ENCODE measurements around the gene FLT3. TPM values are rescaled to one million over a fixed set of nuclear protein-coding genes. Genes with fewer than 3 reads are reported as not detected.
"Not testable (repeated sequence)": the region's sequence is repeated elsewhere in the genome, so short reads cannot be mapped to it uniquely, and the experiment has no call there.

Gene FLT3
- total RNA-seq, 2 donors from 2014 or later: 0.81 to 1.1 TPM

GRCh38 chr13:28089065-28089464 lies 11.3 kb downstream of the FLT3 start:
- no peak overlapping the region for H3K4me3 ChIP-seq
- DNase-seq (ENCODE audit: low spot score) (no peak), ATAC-seq (ENCODE audit: insufficient number of reproducible peaks, low FRiP score, low read depth) (no peak)
- no peaks in the 10 kb centered on the region for H3K27me3 ChIP-seq (replicated peaks; ENCODE audit: insufficient read depth)
- no peaks in the 10 kb centered on the region for H3K36me3 ChIP-seq
- no peaks in the 10 kb centered on the region for H3K4me1 ChIP-seq (ENCODE audit: control insufficient read depth in 1 of 2, low read depth in 2 of 2)
- no peak for TF ChIP-seq CTCF (IDR thresholded peaks at IDR 0.05)
- H3K9me3 ChIP-seq: no peaks in the 10 kb centered on the region
- no peak overlapping the region for H3K27ac ChIP-seq

GRCh38 chr13:28077820-28078219 lies 22.6 kb downstream of the FLT3 start:
- DNase-seq (ENCODE audit: low spot score); ATAC-seq (ENCODE audit: insufficient number of reproducible peaks, low FRiP score, low read depth); H3K4me1 ChIP-seq (ENCODE audit: control insufficient read depth in 1 of 2, low read depth in 2 of 2); H3K36me3 ChIP-seq; H3K27me3 ChIP-seq (replicated peaks; ENCODE audit: insufficient read depth); H3K27ac ChIP-seq; H3K4me3 ChIP-seq; H3K9me3 ChIP-seq: not testable (repeated sequence)

- Histone ChIP-seq H3K27ac (no peak overlapping the region), H3K4me1 (ENCODE audit: control insufficient read depth in 1 of 2, low read depth in 2 of 2) (no peaks in the 10 kb centered on the region), H3K36me3 (no peaks in the 10 kb centered on the region), H3K4me3 (no peak overlapping the region), H3K27me3 (replicated peaks; ENCODE audit: insufficient read depth) (no peaks in the 10 kb centered on the region), H3K9me3 (no peaks in the 10 kb centered on the region)
- DNase-seq (ENCODE audit: low spot score): no peak
- no peak for ATAC-seq (ENCODE audit: insufficient number of reproducible peaks, low FRiP score, low read depth)
- no peak for TF ChIP-seq CTCF (IDR thresholded peaks at IDR 0.05)
These were observed 23.1 kb downstream of the FLT3 start for GRCh38 chr13:28077231-28077630.

GRCh38 chr13:28071424-28071823 lies 29.0 kb downstream of the FLT3 start:
- ATAC-seq (ENCODE audit: insufficient number of reproducible peaks, low FRiP score, low read depth) (no peak), DNase-seq (ENCODE audit: low spot score) (no peak)
- H3K27me3 ChIP-seq (replicated peaks; ENCODE audit: insufficient read depth): no peaks in the 10 kb centered on the region

GRCh38 chr13:28067491-28067890 lies 32.9 kb downstream of the FLT3 start:
- no peak for TF ChIP-seq CTCF (IDR thresholded peaks at IDR 0.05)
- Histone ChIP-seq H3K27ac (no peak overlapping the region), H3K9me3 (no peaks in the 10 kb centered on the region), H3K4me1 (ENCODE audit: control insufficient read depth in 1 of 2, low read depth in 2 of 2) (no peaks in the 10 kb centered on the region), H3K36me3 (no peaks in the 10 kb centered on the region), H3K27me3 (replicated peaks; ENCODE audit: insufficient read depth) (no peaks in the 10 kb centered on the region), H3K4me3 (no peak overlapping the region)
- ATAC-seq (ENCODE audit: insufficient number of reproducible peaks, low FRiP score, low read depth) (no peak), DNase-seq (ENCODE audit: low spot score) (no peak)

More at GRCh38 chr13:28071424-28071823, 29.0 kb downstream of the FLT3 start:
- Histone ChIP-seq H3K36me3 (no peaks in the 10 kb centered on the region), H3K4me3 (no peak overlapping the region), H3K4me1 (ENCODE audit: control insufficient read depth in 1 of 2, low read depth in 2 of 2) (no peaks in the 10 kb centered on the region), H3K27ac (no peak overlapping the region), H3K9me3 (no peaks in the 10 kb centered on the region)
- TF ChIP-seq CTCF (IDR thresholded peaks at IDR 0.05): no peak

GRCh38 chr13:28058866-28059613 lies 41.3 kb downstream of the FLT3 start:
- no peak for ATAC-seq (ENCODE audit: insufficient number of reproducible peaks, low FRiP score, low read depth)
- no peaks in the 10 kb centered on the region for H3K27me3 ChIP-seq (replicated peaks; ENCODE audit: insufficient read depth)
- DNase-seq (ENCODE audit: low spot score): no peak
- H3K27ac ChIP-seq: no peak overlapping the region
- TF ChIP-seq CTCF (IDR thresholded peaks at IDR 0.05): no peak
- H3K4me1 ChIP-seq (ENCODE audit: control insufficient read depth in 1 of 2, low read depth in 2 of 2): no peaks in the 10 kb centered on the region
- no peaks in the 10 kb centered on the region for H3K36me3 ChIP-seq
- H3K9me3 ChIP-seq: no peaks in the 10 kb centered on the region
- no peak overlapping the region for H3K4me3 ChIP-seq
